Transverse colon (tissue), 3 donors: ENCODE data around the gene MCCC2.

Experiments used
- EP300 ChIP-seq: sonication (generic); formaldehyde crosslinking; IDR thresholded peaks from one replicate; pipeline ENCODE4 v1.6.1; 2017; ENCODE audit warnings: antibody characterized with exemption, low read depth
- POLR2A ChIP-seq: fragments of 450-650 bp; IDR thresholded peaks from one replicate; pipeline ENCODE4 v1.6.1; 2016; ENCODE audit warnings: antibody characterized with exemption, mild to moderate bottlenecking, moderate library complexity
- TF ChIP-seq, protein P1 (sequence below), 5 experiments: fragments of 200-600 bp in 3 of 5; fragments of 450-650 bp in 2 of 5; sonication (generic) in 3 of 5; IDR thresholded peaks; 1 replicate in 2 of 5; 2 replicates in 3 of 5; pipeline ENCODE4 v1.5.1; 2016 to 2017; ENCODE audit warnings: antibody characterized with exemption in 5 of 5, inconsistent platforms in 3 of 5, mild to moderate bottlenecking in 2 of 5, moderate library complexity in 1 of 5

DNA sequence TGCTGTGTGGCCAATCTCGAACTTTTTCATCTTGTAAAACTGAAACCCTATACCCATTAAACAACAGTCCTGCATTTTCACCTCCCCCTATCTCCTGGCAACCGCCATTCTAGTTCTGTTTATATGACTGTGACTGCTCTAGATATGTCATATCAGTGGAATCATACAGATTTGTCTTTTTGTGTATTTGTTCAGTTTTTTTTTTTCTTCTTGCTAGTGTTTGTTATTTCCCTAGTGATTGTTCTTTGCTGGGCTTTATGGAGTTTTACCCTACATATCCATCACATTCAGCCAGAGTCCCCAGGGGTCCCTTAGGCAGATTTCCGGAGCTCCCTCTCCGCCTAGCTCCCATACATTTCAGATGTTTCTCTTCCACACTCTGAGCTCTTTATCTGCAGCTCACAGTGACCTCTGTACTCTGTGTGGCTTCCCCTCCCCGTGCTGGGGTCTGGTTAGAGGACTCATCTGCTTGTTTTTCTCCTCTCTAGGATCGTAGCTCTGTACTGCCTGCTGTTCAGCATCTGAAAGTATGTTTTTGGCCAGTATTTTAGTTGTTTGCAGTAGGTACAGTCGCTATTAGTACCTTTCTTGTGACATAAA lies 106.8 kb downstream of the MCCC2 start:
- TF ChIP-seq, protein P1, sequence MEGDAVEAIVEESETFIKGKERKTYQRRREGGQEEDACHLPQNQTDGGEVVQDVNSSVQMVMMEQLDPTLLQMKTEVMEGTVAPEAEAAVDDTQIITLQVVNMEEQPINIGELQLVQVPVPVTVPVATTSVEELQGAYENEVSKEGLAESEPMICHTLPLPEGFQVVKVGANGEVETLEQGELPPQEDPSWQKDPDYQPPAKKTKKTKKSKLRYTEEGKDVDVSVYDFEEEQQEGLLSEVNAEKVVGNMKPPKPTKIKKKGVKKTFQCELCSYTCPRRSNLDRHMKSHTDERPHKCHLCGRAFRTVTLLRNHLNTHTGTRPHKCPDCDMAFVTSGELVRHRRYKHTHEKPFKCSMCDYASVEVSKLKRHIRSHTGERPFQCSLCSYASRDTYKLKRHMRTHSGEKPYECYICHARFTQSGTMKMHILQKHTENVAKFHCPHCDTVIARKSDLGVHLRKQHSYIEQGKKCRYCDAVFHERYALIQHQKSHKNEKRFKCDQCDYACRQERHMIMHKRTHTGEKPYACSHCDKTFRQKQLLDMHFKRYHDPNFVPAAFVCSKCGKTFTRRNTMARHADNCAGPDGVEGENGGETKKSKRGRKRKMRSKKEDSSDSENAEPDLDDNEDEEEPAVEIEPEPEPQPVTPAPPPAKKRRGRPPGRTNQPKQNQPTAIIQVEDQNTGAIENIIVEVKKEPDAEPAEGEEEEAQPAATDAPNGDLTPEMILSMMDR (IDR thresholded peaks at IDR 0.05) = no peak
- TF ChIP-seq POLR2A = no peak
- no peak for TF ChIP-seq EP300
